RPMI7951 (cell line): ENCODE results near the gene KLHL8. TPM values are rescaled to one million over a fixed set of nuclear protein-coding genes. Genes with fewer than 3 reads are reported as not detected.
A peak's percentile ranks its signal among the peaks of the same experiment; 100 is the strongest.
"Not testable (repeated sequence)": the region's sequence is repeated elsewhere in the genome, so short reads cannot be mapped to it uniquely, and the experiment has no call there.

Experiments
- DNase-seq: peaks from one replicate; pipeline ENCODE4 v3.0.0-alpha.2; 2012; ENCODE audit warnings: low read depth
- total RNA-seq: library from RNA; depleted of rRNA; stranded (reverse); fragments of >200 nt; shearing (Covaris generic); gene quantifications from 2 replicates; pipeline ENCODE4 v1.2.3, GENCODE V29; 2014

Gene KLHL8
- total RNA-seq, 1 experiment from 2014 or later: 6.2 TPM

DNA sequence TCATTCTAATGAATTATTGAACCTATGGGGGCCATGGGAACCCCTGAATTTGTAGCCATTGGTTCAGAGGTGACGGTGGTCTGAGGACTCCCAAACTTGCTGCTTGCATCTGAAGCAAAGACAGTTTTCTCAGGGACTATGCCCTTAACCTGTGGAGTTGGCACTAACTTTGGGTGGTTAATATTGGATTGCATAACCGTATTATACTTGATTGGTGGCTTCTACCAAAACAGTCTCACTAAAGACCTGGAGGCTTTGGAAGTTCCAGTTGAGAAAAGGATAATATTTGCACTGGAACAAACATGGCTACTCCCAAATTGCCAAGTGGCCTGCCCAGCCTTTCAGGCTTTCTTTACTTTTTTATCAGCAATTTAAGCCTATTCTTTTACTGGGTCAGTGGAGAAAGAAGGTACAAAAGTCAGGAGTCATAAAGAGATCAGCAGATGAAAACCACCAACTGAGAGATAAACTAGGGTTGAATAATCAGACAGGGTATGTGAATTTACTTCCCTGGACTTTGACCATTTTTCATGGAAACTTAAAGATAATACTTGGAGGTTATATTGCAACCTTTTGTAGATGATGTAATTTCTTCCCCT is 7.9 kb upstream of the KLHL8 start:
- no peak for DNase-seq

DNA sequence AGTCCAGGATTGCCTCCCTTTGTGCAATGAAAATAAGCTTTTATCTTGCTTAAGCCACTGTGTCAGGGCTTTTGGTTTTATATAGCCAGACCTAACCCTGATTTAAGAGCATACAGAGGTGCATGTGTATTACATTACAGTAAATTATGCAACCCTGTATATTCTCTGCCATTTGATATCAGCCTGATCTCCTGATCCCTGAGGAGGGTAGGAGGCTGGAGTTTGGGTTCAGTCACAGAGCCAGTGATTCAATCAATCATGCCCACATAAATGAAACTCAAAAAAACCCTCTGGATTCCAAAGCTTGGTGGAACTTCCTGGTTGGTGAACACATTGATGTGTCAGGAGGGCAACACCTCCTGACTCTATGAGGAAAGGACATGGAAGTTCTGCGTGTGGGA is 7.3 kb upstream of the KLHL8 start:
- DNase-seq: no peak

DNA sequence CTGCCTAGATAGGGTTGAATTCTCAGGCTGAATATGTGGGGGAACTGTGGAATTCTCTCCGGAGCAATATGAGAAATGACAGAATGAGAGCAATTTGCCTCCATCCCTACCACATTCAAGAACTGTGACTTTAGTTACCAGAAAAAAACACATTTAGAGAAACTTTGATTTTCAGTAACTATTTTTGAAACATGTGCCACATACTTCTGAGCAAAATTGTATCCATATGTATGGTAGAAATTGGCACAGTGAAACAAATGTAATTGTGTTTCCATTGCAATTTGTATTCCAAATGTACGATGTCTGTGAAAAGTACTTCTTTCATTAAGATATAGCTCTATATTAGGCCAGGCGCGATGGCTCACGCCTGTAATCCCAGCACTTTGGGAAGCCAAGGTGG is 5.5 kb upstream of the KLHL8 start:
- no peak for DNase-seq

DNA sequence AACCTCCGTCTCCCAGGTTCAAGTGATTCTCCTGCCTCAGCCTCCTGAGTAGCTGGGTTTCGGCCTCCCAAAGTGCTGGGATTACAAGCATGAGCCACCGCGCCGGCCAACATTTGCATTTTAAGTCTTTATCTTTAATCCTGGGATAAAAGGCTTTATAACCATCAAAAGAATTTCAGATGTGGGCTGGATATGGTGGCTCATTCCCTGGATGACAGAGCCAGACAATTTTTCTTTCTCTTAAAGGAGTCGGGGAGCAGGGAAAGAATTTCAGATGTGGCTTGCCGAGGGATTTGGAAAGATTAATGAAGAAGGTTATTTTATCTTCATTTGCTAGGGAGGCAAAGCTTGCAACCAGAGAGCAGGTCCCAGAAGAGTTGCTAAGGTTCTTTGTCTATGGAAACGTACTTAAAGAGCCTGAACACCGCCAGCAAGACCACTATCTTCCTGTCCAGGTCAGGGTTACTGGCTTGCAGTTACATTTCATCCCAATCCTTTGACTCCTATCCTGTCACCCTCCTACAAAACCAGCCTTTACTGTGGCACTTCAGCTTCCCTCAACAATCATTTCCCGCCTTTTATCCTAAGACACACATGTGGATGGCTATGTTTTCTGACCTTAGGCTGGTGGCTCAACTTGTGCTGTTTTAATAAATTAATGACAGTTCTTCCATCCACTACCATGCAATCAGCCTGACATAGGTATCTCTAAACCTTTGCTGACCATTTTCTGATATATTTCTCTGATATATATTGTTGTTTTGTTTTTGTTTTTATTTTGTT is 3.9 kb upstream of the KLHL8 start:
- no peak for DNase-seq

DNA sequence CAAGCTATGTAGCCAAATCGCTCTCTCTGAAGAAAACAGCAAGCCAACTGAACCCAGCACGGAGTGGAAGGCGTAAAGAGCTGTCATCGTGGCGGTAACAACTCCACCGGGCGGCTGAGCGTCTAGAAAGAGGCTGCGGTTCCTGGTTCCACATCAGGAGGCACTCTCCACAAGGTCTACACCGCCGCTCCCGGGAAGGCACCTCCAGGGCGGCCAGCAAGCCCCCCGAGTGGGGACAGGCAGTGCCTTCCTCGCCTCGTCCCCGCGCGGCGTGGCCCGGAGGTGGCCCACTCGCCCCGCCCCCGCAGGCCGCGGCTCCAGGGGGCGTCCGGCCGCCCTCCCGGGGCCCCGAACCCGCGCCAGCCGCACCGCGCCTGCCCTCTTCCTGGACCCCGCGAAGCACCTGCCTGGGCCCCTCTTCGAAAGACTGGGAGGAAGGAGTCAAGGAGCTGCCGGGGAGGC is 755 bp downstream of the KLHL8 start:
- peak; percentile 14 for DNase-seq

DNA sequence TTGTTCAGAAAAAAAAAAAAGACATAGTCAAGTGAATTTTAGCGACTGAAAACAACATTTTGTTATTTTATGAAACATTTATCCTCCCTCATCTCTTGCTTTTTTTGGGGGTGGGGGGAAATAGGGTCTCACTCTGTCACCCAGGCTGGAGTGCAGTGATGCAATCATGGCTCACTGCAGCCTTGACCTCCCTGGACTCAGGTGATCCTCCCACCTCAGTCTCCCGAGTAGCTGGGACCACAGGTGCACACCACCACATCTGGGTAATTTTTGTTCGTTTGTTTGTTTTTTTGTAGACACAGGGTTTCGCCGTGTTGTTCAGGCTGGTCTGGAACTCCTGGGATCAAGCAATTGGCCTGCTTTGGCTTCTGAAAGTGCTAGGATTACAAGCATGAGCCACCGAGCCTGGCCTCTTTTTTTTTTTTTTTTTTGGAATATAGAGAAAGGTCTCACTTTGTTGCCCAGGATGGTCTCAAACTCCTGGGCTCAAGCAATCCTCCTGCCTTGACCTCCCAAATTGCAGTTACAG is 3.1 kb downstream of the KLHL8 start:
- DNase-seq: not testable (repeated sequence)

DNA sequence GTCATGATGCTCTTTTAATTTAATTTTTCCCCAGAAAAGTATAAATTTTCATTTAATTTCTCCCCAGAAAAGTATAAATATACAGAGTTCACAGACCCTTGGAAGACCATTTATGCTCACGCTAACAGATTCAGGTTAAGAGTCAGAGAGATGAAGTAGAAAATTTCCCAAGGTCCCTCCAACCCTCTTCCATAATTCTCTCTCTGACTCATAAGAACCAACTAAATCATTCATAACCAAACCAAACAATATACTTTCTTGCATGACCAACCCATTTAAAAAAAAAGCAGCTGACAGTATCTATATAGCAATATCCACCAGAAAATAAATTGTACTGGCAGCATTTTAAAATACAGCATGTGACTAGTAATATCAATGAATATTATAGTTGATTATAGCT is 3.9 kb downstream of the KLHL8 start:
- DNase-seq: no peak

DNA sequence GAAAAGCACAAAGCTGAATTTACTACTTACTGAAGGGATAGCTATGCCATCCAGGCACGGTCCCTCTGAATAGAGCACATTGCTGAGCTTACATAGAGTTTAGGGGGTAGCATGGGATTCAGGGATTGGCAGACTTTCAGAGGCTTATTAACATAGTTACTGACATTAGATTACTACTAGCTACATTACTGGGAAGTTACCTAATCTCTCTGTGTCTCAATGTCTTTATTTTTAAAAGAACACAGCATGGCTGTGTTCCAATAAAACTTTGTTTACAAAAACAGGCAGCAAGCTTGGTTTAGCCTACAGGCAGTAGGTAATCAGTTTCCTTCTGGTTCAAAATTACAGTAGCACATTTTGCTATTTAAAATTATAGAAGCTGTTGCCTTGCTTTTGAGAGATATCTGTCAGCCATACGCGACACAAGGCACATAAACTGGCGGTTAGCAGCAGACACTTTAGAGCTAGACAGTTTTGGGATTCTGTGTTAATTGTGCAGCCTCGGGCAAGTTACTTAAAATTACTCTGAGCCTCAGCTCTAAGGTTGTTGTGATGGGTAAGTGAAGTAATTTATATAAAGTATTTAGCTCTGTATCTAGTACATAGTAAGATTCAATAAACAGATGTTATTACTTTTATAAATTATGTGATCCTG is 6.9 kb downstream of the KLHL8 start:
- DNase-seq: no peak

DNA sequence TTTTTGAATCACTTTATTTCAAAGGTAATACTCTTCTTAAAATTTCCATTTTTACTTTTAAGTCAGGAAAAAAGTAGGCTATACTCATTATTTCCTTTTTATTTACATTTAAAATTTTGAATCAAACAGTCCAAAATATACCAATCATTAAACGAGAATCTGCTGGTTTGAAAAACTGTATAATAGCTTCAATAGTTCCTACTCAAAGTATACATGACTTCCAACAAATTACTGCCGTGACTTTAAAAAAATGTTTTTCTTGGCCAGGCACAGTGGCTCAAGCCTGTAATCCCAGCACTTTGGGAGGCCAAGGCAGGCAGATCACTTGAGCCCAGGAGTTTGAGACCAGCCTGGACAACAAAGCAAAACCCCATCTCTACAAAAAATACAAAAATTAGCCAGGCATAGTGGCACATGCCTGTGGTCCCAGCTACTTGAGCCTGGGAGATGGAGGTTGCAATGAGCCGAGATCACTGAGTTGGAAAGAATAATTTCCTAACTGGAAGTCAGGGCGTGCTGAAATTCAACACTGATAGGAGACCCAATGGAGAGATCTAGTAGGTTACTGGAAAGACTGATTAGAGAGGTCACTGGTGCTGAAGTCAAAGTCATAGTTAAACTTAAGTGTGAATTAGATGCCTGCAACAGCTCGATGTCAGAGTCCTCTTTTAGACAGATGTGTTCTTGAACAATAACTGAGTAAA is 9.0 kb downstream of the KLHL8 start:
- no peak for DNase-seq

DNA sequence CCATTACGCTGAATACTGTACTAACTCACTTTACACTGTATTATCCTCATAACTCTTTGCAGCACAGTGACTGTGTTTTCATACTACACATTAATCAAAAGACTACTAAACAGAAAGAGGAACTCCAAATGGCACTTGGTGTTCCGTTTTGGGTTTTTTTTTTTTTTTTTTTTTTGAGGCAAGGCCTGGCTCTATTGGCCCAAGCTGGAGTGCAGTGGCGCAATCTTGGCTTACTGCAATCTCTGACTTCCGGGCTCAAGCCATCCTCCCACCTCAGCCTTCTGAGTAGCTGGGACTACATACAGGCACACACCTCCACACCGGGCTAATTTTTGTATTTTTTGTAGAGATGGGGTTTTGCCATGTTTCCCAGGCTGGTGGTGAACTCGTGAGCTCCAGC is 10.7 kb downstream of the KLHL8 start:
- no peak for DNase-seq

DNA sequence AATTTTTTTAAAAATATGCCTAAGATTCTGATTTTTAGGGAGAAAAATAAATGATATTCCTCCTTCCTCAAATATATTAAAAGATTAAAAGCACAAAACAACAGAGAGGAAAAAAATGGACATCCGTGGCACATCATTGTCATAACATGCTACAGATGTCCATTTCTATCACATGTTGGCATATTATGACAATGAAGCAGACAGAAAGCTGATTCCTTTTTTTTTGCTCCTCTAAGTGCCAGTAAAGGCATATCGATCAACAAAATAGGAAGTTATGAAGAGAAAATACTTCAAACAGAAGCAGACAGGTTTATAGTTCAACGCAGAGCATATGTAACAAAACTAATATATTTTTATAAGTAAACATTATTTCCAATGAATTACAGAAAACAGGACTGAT is 11.2 kb downstream of the KLHL8 start:
- no peak for DNase-seq

DNA sequence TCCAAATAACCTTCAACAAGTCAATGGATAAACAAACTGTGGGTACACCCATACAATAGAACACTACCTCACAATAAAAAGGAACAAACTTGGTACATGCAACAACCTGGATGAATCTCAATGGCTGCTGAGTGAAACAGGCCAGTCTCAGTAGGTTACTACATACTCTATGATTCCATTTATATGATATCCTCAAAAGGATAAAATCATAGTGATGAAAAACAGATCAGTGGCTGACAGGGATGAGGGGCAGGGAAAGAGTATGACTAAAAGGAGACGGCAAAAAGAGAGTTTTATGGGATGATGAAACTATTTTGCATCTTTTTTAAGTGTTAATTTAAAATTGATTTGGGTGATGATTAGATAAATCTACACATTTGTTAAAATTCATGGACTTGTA is 15.9 kb downstream of the KLHL8 start:
- no peak for DNase-seq

DNA sequence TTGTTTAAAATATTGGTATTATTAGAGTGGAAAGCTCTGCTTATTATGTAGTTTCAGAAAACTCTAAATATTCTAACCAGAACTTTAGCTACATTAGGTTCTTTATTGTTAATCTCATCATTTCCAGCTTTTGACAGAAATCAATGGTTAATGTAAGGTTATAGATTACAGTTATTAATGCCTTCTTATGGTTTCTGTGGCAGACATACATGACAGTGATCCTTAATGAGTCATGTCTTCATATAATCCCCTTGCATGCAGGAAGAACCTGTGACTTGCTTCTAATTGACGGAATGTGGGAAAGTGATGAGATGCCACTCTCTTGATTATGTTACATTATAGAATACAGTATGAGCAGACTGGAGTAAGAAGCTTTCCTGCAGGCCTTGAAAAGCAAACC is 23.5 kb downstream of the KLHL8 start:
- DNase-seq: no peak

DNA sequence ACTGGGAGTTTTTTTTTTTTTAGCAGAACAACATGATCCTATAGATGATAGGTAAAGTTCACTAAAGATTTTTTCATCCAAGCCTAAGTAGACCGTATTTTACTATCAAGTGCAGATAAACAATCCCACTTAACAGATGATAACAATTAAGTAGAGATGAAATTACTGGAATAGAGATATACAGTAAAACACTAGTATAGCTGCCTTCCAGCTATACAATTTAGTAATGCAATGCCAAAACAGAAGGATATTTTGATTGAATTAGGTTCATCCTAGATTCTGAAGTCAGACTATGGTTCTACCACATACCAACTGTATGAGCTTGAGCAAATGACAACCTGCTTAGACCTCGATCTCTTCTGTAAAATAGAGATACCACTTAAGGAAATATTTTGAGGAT is 24.3 kb downstream of the KLHL8 start:
- DNase-seq: no peak

DNA sequence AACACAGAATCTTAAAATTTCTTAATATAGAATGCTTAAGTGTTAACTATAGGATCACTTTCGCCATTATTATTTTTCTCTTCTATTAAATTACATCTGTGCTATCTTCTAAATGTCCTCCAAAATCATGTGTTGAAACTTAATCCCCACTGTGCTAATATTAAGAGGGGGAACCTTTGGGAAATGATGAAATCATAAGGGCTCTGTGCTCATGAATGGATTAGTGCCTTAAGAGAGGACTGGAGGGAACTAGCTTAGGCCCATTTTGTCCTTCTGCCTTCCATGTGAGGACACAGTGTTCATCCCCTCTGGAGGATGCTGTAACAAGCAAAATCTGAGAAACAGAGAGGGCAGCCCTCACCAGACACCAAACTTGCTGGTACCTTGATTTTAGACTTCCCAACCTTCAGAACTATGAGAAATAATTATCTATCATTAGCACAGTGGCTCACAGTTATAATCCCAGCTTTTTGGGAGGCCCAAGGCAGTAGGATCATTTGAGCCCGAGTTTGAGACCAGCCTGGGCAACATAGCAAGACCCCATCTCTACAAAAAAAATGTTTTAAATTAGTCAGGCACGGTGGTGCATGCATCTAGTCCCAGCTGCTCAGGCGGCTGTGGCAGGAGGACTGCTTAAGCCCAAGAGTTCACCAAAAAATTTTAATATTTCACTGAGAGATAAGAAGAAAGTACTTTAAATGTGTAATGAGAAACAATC is 26.3 kb downstream of the KLHL8 start:
- no peak for DNase-seq

DNA sequence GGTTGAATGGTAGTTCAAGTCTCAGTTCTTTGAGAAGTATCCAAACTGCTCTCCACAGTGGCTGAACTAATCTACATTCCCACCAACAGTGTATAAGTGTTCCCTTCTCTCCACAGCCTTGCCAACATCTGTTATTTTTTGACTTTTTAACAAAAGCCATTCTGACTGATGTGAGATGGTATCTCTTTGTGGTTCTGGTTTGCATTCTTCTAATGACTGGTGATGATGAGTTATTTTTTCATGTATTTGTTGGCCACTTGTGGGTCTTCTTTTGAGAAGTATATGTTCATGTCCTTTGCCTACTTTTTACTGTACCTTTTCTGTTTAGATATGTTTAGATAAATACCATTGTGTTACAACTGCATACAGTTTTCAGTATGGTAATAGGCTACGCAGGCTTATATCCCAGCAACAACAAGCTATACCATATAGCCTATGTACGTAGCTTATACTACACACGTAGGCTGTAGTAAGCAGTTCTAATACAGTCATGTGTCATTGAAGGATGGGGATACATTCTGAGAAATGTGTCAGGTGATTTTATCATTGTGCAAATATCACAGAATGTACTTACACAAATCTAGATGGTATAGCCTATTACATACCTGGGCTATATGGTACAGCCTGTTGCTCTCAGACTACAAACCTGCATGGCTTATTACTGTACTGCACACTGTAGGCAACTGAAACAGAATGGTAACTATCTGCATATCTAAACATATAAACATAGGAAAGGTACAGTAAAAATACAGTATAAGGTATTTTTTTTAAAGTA is 28.1 kb downstream of the KLHL8 start:
- peak; percentile 32 for DNase-seq

DNA sequence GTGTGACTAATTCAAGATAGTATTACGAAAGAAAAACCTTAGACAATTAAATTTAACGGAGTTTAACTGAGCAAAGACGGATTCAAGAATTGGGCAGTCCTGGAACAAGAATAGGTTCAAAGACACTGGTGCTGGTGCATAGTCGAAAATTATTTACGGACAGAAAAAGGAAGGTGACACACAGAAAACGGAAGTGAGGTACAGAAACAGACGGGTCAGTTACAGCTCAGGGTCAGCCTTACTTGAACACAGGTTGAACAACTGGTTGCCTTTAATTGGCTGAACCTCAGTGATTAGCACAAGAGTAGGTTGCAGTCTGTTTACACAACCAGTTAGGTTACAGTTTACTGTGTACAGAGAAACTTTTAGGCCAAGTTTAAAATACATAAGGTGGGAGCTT is 31.5 kb downstream of the KLHL8 start:
- no peak for DNase-seq

DNA sequence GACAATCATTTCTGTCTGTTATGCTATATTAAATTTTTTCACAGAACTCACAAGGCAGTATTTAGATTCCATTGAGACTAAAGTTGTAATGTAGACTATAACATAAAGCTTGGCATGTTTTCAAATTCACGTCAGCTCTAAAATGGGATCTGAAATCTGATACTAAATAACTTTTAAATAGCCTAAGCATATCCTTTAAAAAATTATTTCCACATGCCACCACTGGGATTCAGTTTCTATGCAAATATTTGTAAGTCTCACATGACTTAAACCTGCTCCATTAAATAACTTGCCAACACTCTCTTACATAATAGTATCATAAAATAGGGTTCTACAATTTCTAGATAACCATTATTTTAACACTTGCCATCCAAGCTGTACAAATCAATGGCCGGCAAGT is 32.4 kb downstream of the KLHL8 start:
- DNase-seq: no peak

DNA sequence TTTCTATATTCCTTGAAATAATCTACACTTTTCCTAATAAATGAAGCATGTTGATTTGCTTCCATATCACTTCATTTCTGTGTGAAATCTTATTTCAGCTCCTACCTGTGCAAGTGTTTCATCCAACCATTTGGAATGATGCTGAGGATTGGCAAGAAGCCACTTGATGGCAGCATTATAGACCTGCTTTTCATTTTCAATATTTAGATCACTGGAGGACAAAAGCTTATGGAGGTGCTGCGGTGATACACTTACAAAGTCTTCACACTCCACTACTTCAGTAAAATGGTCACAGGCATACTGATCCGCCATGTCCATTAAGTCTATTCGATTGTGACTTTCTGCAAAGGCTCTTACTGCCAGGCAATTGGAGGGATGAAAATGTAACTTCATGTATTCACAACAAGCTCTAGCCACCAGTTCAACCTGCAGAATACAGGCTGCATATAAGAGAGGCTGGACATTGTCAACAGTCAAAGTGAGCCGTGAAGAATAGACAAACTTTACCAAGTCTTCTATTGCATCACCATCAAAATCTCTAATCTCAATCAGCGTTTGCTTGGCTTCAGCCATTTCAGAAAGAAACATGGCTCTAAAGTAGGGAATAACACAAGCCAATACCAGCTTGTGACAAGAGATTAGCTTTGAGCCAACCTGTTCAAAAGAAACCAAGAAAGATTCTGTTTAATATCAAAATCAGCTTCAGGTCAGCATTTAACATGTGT is 35.1 kb downstream of the KLHL8 start:
- no peak for DNase-seq

DNA sequence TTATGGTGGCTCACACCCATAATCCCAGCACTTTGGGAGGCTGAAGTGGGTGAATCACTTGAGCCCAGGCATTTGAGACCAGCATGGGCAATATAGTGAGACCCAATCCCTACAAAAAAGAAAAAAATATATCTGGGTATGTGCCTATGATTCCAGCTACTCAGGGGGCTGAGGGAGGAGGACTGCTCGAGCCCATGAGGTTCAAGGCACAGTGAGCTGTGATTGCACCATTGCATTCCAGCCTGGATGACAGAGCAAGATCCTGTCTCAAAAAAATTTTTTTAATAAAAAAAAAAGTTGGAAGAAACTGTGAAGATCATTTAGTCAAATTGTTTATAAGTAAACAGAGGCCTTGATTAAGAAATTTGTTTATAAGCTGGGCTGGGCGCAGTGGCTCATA is 39.7 kb downstream of the KLHL8 start:
- DNase-seq: no peak
